SU-DHL-6 (cell line): ENCODE results near the gene SLC51B.

ENCODE experiments used
- EZH2phosphoT487 ChIP-seq: fragments of 200-600 bp; sonication (generic), shearing (Covaris generic); conservative IDR thresholded peaks from 2 replicates; pipeline ENCODE4 v1.6.1; 2018; ENCODE audit warnings: mild to moderate bottlenecking, antibody characterized with exemption, low read length, moderate library complexity, mixed read lengths
- TF ChIP-seq, protein P1 (sequence below): fragments of 200-600 bp; sonication (generic); IDR thresholded peaks from one replicate; pipeline ENCODE4 v1.5.1; 2017; ENCODE audit warnings: antibody characterized with exemption, mild to moderate bottlenecking, low read length, moderate library complexity; ENCODE audit not compliant: insufficient read depth, poor library complexity, severe bottlenecking

DNA sequence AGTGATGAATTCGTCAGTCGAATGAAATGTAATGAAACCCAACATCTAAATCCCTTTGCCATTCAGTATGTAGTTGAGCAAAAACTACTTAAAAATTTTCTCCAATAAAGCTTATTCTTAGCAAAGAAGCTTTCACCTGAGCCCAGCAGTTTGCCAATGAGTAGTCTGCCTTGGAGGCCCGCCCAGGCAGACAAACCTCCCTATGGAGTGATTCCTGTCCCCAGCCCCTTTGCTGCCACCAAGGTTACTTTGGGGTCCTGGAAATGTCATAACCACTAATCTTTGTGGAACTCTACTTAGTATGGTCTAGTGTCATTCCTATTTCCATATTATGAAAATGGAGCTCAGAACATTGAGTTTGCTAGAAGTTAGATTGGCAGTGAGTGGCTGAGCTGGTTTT lies 57.7 kb downstream of the SLC51B start:
- TF ChIP-seq, protein P1, sequence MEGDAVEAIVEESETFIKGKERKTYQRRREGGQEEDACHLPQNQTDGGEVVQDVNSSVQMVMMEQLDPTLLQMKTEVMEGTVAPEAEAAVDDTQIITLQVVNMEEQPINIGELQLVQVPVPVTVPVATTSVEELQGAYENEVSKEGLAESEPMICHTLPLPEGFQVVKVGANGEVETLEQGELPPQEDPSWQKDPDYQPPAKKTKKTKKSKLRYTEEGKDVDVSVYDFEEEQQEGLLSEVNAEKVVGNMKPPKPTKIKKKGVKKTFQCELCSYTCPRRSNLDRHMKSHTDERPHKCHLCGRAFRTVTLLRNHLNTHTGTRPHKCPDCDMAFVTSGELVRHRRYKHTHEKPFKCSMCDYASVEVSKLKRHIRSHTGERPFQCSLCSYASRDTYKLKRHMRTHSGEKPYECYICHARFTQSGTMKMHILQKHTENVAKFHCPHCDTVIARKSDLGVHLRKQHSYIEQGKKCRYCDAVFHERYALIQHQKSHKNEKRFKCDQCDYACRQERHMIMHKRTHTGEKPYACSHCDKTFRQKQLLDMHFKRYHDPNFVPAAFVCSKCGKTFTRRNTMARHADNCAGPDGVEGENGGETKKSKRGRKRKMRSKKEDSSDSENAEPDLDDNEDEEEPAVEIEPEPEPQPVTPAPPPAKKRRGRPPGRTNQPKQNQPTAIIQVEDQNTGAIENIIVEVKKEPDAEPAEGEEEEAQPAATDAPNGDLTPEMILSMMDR = no peak
- TF ChIP-seq EZH2phosphoT487 = no peak
